Pons (tissue), 1 donor: ENCODE results near the gene PLEKHN1.

Experiments used
- DNase-seq: peaks from one replicate; pipeline ENCODE4 v3.0.0-alpha.2; 2016; ENCODE audit warnings: low spot score

PLEKHN1 gene

GRCh38 chr1:960363-961131 lies 5.7 kb upstream of the PLEKHN1 start, which contains the start of gene KLHL17:
TSS of gene KLHL17 (plus strand) at chr1:960584. CDS start at chr1:960694, 110 bp downstream.
- no peak for DNase-seq

GRCh38 chr1:961132-961669 lies 5.1 kb upstream of the PLEKHN1 start:
- no peak for DNase-seq

- DNase-seq: no peak
These were observed 3.6 kb upstream of the PLEKHN1 start for GRCh38 chr1:962381-963300.

GRCh38 chr1:963301-963651 lies 3.0 kb upstream of the PLEKHN1 start:
- no peak for DNase-seq

GRCh38 chr1:963746-964525 lies 2.3 kb upstream of the PLEKHN1 start:
- DNase-seq: no peak

- DNase-seq: no peak
These were observed 1.4 kb upstream of the PLEKHN1 start for GRCh38 chr1:964691-965525.

GRCh38 chr1:965526-966134 lies 652 bp upstream of the PLEKHN1 start:
- no peak for DNase-seq

- no peak for DNase-seq
These were observed 520 bp downstream of the PLEKHN1 start for GRCh38 chr1:966704-967300.

- DNase-seq: no peak
These were observed 1.4 kb downstream of the PLEKHN1 start for GRCh38 chr1:967466-968343.

GRCh38 chr1:969260-969855 lies 3.1 kb downstream of the PLEKHN1 start:
- no peak for DNase-seq

GRCh38 chr1:970242-970972 lies 4.1 kb downstream of the PLEKHN1 start:
- DNase-seq: no peak

- DNase-seq: no peak
These were observed 4.9 kb downstream of the PLEKHN1 start for GRCh38 chr1:970973-971730.

- DNase-seq: no peak
These were observed 5.6 kb downstream of the PLEKHN1 start for GRCh38 chr1:971751-972506.

GRCh38 chr1:972726-973458 lies 6.6 kb downstream of the PLEKHN1 start:
- DNase-seq: no peak

- no peak for DNase-seq
These were observed 7.4 kb downstream of the PLEKHN1 start for GRCh38 chr1:973459-974292.
